A549 (cell line): ENCODE measurements around the gene FADS3. TPM values are rescaled to one million over a fixed set of nuclear protein-coding genes. Genes with fewer than 3 reads are reported as not detected.

Experiments used
- ATAC-seq, 2 experiments: fragments of 200-7000 bp in 1 of 2; fragments of >200 bp in 1 of 2; cut with Nextera tagmentation in 1 of 2; cut with Tn5 transposase in 1 of 2; 3 replicates each; pipeline versions ENCODE4 v1.8.0 to v1.9.1; 2018 to 2020; ENCODE audit warnings: mild to moderate bottlenecking in 1 of 2, moderate library complexity in 1 of 2
- CTCF ChIA-PET: fragments of 300-600 bp; sonication (Branson Sonifier 250); formaldehyde crosslinking; extraction: SDS; loops from one replicate; lab custom pipeline; 2021; ENCODE audit warnings: antibody characterized with exemption, inconsistent platforms; lab: Yijun Ruan, JAX
- POLR2A ChIA-PET: fragments of 350-600 bp; formaldehyde crosslinking; extraction: SDS; loops from one replicate; lab custom pipeline; 2021; ENCODE audit warnings: antibody characterized with exemption, inconsistent platforms; lab: Yijun Ruan, JAX
- DNase-seq, 2 experiments: peaks; one replicate each; pipeline versions ENCODE4 v3.0.0 to v3.0.0-alpha.2; 2011 to 2016; ENCODE audit warnings: low read depth in 1 of 2, low spot score in 1 of 2
- FAIRE-seq: peaks from 2 replicates; lab custom pipeline; 2011; peaks lifted over from hg19 to GRCh38; lab: Jason Lieb, UNC
- H3K27ac ChIP-seq, 2 experiments: fragments of >200 bp; sonication (Bioruptor Twin); formaldehyde crosslinking; 3 replicates each; pipeline ENCODE4 v1.5.1; 2016 to 2017
- H3K4me1 ChIP-seq: fragments of >200 bp; sonication (Bioruptor Twin); formaldehyde crosslinking; 3 replicates; pipeline ENCODE4 v1.6.1; 2016
- H3K4me2 ChIP-seq: fragments of >200 bp; sonication (Bioruptor Twin); formaldehyde crosslinking; 3 replicates; pipeline ENCODE4 v1.6.1; 2016
- H3K4me3 ChIP-seq: fragments of >200 bp; sonication (Bioruptor Twin); formaldehyde crosslinking; 3 replicates; pipeline ENCODE4 v1.5.1; 2016
- H3K9me3 ChIP-seq: fragments of >200 bp; sonication (Bioruptor Twin); formaldehyde crosslinking; 3 replicates; pipeline ENCODE4 v1.6.1; 2016
- ATOH8 ChIP-seq: fragments of 250-450 bp; sonication (Bioruptor Pico); IDR thresholded peaks from 2 replicates; pipeline ENCODE4 v1.5.0; 2020; ENCODE audit warnings: low read depth, mild to moderate bottlenecking, moderate library complexity
- BCL3 ChIP-seq: fragments of >200 bp; sonication (Bioruptor Twin); formaldehyde crosslinking; IDR thresholded peaks from 3 replicates; pipeline ENCODE4 v1.6.1; 2016
- CTCF ChIP-seq: fragments of >200 bp; sonication (Bioruptor Twin); formaldehyde crosslinking; IDR thresholded peaks from 3 replicates; pipeline ENCODE4 v1.5.1; 2016
- E2F6 ChIP-seq: IDR thresholded peaks from 2 replicates; pipeline ENCODE4 v1.6.1; 2012; ENCODE audit warnings: low read depth, borderline replicate concordance
- EHMT2 ChIP-seq: fragments of 200-600 bp; sonication (generic); IDR thresholded peaks from 2 replicates; pipeline ENCODE4 v1.6.1; 2016; ENCODE audit warnings: antibody characterized with exemption, low read depth, mild to moderate bottlenecking, moderate library complexity
- FOXS1 ChIP-seq: fragments of 250-450 bp; sonication (Bioruptor Pico); IDR thresholded peaks from 2 replicates; pipeline ENCODE4 v1.5.0; 2020; ENCODE audit warnings: mild to moderate bottlenecking, moderate library complexity
- HOXB5 ChIP-seq: fragments of 250-450 bp; sonication (Bioruptor Pico); IDR thresholded peaks from 2 replicates; pipeline ENCODE4 v1.5.0; 2020; ENCODE audit warnings: mild to moderate bottlenecking, moderate library complexity
- KDM1A ChIP-seq: fragments of 200-600 bp; sonication (generic); IDR thresholded peaks from 2 replicates; pipeline ENCODE4 v1.6.1; 2016; ENCODE audit warnings: low read depth, mild to moderate bottlenecking
- MAZ ChIP-seq: fragments of 150-350 bp; IDR thresholded peaks from 2 replicates; pipeline ENCODE4 v1.6.1; 2014; ENCODE audit warnings: antibody characterized with exemption, low read depth, low read length, borderline replicate concordance
- RAD21 ChIP-seq, 2 experiments: fragments of >200 bp in 1 of 2; sonication (Bioruptor Twin) in 1 of 2; formaldehyde crosslinking in 1 of 2; IDR thresholded peaks in 1 of 2; conservative IDR thresholded peaks in 1 of 2; 2 replicates in 1 of 2; 3 replicates in 1 of 2; pipeline ENCODE4 v1.6.1; 2012 to 2018; ENCODE audit warnings: inconsistent platforms in 1 of 2
- SMC3 ChIP-seq: fragments of >200 bp; sonication (Bioruptor Twin); formaldehyde crosslinking; IDR thresholded peaks from 3 replicates; pipeline ENCODE4 v1.6.1; 2018; ENCODE audit warnings: inconsistent platforms
- SREBF2 ChIP-seq: fragments of 450-650 bp; IDR thresholded peaks from 2 replicates; pipeline ENCODE4 v1.6.1; 2014; ENCODE audit warnings: mild to moderate bottlenecking, moderate library complexity
- WGBS: methylation state at CpG from one replicate; pipeline ENCODE4 v1.1.6; 2017; ENCODE audit errors: missing lambda C conversion rate; 5-methylcytosine and 5-hydroxymethylcytosine counted together
- polyA plus RNA-seq, 4 experiments: library from polyadenylated mRNA; depleted of rRNA in 3 of 4; stranded (reverse); fragments of >200 nt; fragmentation: RNase III in 1 of 4; extraction: RNeasy Plus Mini Kit Qiagen cat#74134 plus additional on column Dnase treatment in 1 of 4; gene quantifications; 2 replicates in 3 of 4; 3 replicates in 1 of 4; pipeline ENCODE4 v1.2.3, GENCODE V29; 2011 to 2017
- TF ChIP-seq, protein P1 (sequence below): fragments of 150-350 bp; IDR thresholded peaks from 2 replicates; pipeline ENCODE4 v1.6.1; 2014; ENCODE audit warnings: low read depth, mild to moderate bottlenecking, low read length
- TF ChIP-seq, protein P2 (sequence below): fragments of 450-650 bp; IDR thresholded peaks from 2 replicates; pipeline ENCODE4 v1.6.1; 2014; ENCODE audit warnings: antibody characterized with exemption
- TF ChIP-seq, protein P3 (sequence below): IDR thresholded peaks from 2 replicates; pipeline ENCODE4 v1.6.1; 2012

FADS3 gene
- polyA plus RNA-seq, 2 of the 4 experiments (the other 2 are of a cell fraction), result 17.5 to 36.3 TPM

GRCh38 chr11:61873588-61874376, 17.6 kb downstream of the FADS3 start:
- ChIA-PET CTCF (interaction anchor here (0.6 to 14.3 kb wide), 10 partner anchors 9 to 235 kb away, joined by 3 to 220 read pairs (median 32); partner anchors contain the start of gene FADS3), POLR2A (no interaction called here)
- DNase-seq (no peak), ATAC-seq (no peak), FAIRE-seq (no peak)
- Histone ChIP-seq H3K4me2 (0 out of 3 replicates have a peak overlapping the region, but pooled peaks have one; percentile 2), H3K4me3 (no peak overlapping the region), H3K9me3 (no peaks in the 10 kb centered on the region), H3K27ac (peak overlapping the region in 1 of 2 experiments; percentile 59; a peak in 2 of 6 replicates), H3K4me1 (peaks cover 30% of the 10 kb centered on the region)
- WGBS, result 86% methylated on average over 11 of the region's 16 CpGs
- TF ChIP-seq, protein P1, sequence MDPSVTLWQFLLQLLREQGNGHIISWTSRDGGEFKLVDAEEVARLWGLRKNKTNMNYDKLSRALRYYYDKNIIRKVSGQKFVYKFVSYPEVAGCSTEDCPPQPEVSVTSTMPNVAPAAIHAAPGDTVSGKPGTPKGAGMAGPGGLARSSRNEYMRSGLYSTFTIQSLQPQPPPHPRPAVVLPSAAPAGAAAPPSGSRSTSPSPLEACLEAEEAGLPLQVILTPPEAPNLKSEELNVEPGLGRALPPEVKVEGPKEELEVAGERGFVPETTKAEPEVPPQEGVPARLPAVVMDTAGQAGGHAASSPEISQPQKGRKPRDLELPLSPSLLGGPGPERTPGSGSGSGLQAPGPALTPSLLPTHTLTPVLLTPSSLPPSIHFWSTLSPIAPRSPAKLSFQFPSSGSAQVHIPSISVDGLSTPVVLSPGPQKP, result no peak
- TF ChIP-seq BCL3 (no peak), HOXB5 (no peak), SMC3 (no peak), ATOH8 (CRISPR knock-in tag) (no peak), RAD21 (conservative IDR thresholded peaks at IDR 0.05 in 1 of 2, IDR thresholded peaks at IDR 0.05 in 1 of 2) (no peak), E2F6 (no peak), FOXS1 (no peak)
- TF ChIP-seq, protein P2, sequence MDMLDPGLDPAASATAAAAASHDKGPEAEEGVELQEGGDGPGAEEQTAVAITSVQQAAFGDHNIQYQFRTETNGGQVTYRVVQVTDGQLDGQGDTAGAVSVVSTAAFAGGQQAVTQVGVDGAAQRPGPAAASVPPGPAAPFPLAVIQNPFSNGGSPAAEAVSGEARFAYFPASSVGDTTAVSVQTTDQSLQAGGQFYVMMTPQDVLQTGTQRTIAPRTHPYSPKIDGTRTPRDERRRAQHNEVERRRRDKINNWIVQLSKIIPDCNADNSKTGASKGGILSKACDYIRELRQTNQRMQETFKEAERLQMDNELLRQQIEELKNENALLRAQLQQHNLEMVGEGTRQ, result no peak

DNA sequence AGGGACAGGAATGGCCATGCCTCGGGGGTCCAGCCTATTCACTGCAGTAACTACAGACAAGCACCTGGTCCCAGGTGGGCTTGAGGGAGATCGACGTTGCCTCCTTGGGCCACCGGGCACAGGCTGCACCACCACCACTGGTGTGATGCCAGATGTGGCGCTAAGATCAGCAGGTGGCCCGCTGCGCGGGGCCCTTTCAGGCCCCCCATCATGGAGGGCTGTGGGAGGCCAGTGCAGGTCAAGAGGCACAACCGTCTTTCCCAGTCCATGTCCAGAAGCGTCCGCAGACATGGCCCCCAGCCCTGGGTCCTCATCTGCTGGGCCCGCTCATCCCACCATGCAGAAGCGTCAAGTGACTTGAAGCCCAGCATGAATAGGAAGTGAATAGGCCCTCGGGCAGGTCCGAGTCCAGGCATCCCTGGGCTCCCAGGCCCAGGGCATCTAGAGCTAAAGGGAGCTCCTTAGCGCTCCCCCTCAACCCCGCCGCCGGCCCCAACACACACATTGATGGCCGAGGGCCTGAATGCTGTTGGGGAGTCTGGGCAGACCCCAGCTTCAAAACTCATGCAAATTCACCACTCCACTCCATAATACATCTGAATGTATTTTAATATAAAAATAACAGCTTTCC, 18.3 kb downstream of the FADS3 start:
- WGBS, result 92% methylated on average over 13 of the region's 20 CpGs
- Histone ChIP-seq H3K4me2 (no peak overlapping the region), H3K9me3 (no peaks in the 10 kb centered on the region), H3K4me1 (peaks cover 31% of the 10 kb centered on the region), H3K4me3 (no peak overlapping the region), H3K27ac (no peak overlapping the region)
- DNase-seq (no peak), FAIRE-seq (no peak), ATAC-seq (no peak)
- ChIA-PET POLR2A (no interaction called here), CTCF (interaction anchor here (0.6 to 14.3 kb wide), 12 partner anchors 8 to 235 kb away, joined by 3 to 220 read pairs (median 32); partner anchors contain the start of genes FADS2 and FADS3)
- TF ChIP-seq SREBF2 (no peak), EHMT2 (no peak)

DNA sequence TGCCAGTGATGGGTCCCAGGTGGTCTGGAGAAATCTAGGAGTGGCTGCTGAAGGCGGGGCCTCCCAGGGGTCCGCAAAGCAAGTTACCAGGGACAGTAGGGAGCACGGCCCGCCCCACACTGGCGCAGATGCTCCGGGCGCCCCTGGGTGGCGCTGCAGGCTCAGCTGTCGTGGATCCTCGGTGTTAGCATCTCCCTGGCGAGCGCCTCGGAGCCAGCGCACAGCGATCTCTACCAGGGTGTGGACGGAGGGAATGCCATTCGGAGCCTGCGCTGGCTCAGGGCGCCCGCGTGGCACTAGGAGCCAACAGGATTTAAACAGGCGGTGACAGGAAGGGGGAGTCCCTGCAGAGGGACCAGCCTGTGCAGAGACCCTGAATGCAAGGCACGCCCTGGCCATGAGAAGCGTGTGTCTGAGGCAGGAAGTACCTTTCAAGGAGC, 20.2 kb downstream of the FADS3 start:
- Histone ChIP-seq H3K27ac (peak overlapping the region; percentile 47 to 52; a peak in 5 of 6 replicates), H3K4me2 (peak overlapping the region; percentile 80), H3K9me3 (no peaks in the 10 kb centered on the region), H3K4me3 (no peak overlapping the region), H3K4me1 (peaks cover 31% of the 10 kb centered on the region)
- peak; percentile 82 to 91 for DNase-seq
- ATAC-seq, result peak; percentile 80 to 93
- 39% methylated on average over 2 of the region's 24 CpGs for WGBS
- no peak for FAIRE-seq
- POLR2A ChIA-PET, result interaction anchor here (1.4 kb wide), 1 partner anchor 211 kb away, joined by 5 read pairs; no protein-coding TSS in a partner anchor
- CTCF ChIA-PET, result interaction anchor here (0.6 to 14.3 kb wide), 30 partner anchors 9 to 421 kb away, joined by 3 to 220 read pairs (median 4); partner anchors contain the start of genes BEST1, FADS1, FADS2 and FADS3
- TF ChIP-seq MAZ, result 0 out of 2 replicates have a peak, but pooled peaks have one; percentile 78
- TF ChIP-seq CTCF, result peak; percentile 95
- TF ChIP-seq, protein P3, sequence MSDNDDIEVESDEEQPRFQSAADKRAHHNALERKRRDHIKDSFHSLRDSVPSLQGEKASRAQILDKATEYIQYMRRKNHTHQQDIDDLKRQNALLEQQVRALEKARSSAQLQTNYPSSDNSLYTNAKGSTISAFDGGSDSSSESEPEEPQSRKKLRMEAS, result peak; percentile 52; the same call in 1 of the 2 replicates
- TF ChIP-seq, protein P1, result no peak
- TF ChIP-seq RAD21 (conservative IDR thresholded peaks at IDR 0.05 in 1 of 2, IDR thresholded peaks at IDR 0.05 in 1 of 2), result peak; percentile 95 to 97
- no peak for TF ChIP-seq KDM1A
- peak; percentile 92 for TF ChIP-seq SMC3
- TF ChIP-seq, all 56 proteins: peak for 5
